GM18873 (cell line): Measurements from ENCODE around the gene PTHLH.

ENCODE experiments used
- ATAC-seq: cut with Tn5 transposase; IDR thresholded peaks from one replicate; pipeline ENCODE4 v1.9.1; 2021; ENCODE audit warnings: mild to moderate bottlenecking, moderate library complexity, moderate number of reproducible peaks; ENCODE audit not compliant: unreplicated experiment, low FRiP score

PTHLH gene

GRCh38 chr12:27975222-27976136 is 2.9 kb upstream of the PTHLH start:
- no peak for ATAC-seq

- no peak for ATAC-seq
Measured at GRCh38 chr12:27974735-27975221, 2.2 kb upstream of the PTHLH start.

- no peak for ATAC-seq
Measured at GRCh38 chr12:27973487-27973890, 956 bp upstream of the PTHLH start.

GRCh38 chr12:27971606-27972005 is 927 bp downstream of the PTHLH start:
- ATAC-seq = no peak

GRCh38 chr12:27971121-27971489 is 1.4 kb downstream of the PTHLH start:
- ATAC-seq = no peak

GRCh38 chr12:27970401-27971120 is 2.0 kb downstream of the PTHLH start:
- no peak for ATAC-seq

GRCh38 chr12:27969624-27970400 is 2.7 kb downstream of the PTHLH start:
- ATAC-seq = peak; percentile 90

- ATAC-seq = no peak
Measured at GRCh38 chr12:27968972-27969623, 3.4 kb downstream of the PTHLH start.

- ATAC-seq = no peak
Measured at GRCh38 chr12:27967551-27968054, 4.9 kb downstream of the PTHLH start.

- no peak for ATAC-seq
Measured at GRCh38 chr12:27966870-27967269, 5.7 kb downstream of the PTHLH start.

- no peak for ATAC-seq
Measured at GRCh38 chr12:27965966-27966365, 6.6 kb downstream of the PTHLH start.

GRCh38 chr12:27965411-27965810 is 7.1 kb downstream of the PTHLH start:
- no peak for ATAC-seq

- ATAC-seq = no peak
Measured at GRCh38 chr12:27964123-27964522, 8.4 kb downstream of the PTHLH start.

GRCh38 chr12:27960821-27961220 is 11.7 kb downstream of the PTHLH start:
- no peak for ATAC-seq

- no peak for ATAC-seq
Measured at GRCh38 chr12:27958675-27959074, 13.9 kb downstream of the PTHLH start.

- ATAC-seq = no peak
Measured at GRCh38 chr12:27957366-27957765, 15.2 kb downstream of the PTHLH start.

- ATAC-seq = no peak
Measured at GRCh38 chr12:27953817-27954216, 18.7 kb downstream of the PTHLH start.

- no peak for ATAC-seq
Measured at GRCh38 chr12:27953348-27953747, 19.2 kb downstream of the PTHLH start.

- ATAC-seq = no peak
Measured at GRCh38 chr12:27952510-27952909, 20.0 kb downstream of the PTHLH start.

- ATAC-seq = no peak
Measured at GRCh38 chr12:27951898-27952297, 20.6 kb downstream of the PTHLH start.
